Measurements from ENCODE around the gene FUT3. TPM values are rescaled to one million over a fixed set of nuclear protein-coding genes. Genes with fewer than 3 reads are reported as not detected.

FUT3 gene
- total RNA-seq, 1 donor from 2014 or later: 11.3 TPM

DNA sequence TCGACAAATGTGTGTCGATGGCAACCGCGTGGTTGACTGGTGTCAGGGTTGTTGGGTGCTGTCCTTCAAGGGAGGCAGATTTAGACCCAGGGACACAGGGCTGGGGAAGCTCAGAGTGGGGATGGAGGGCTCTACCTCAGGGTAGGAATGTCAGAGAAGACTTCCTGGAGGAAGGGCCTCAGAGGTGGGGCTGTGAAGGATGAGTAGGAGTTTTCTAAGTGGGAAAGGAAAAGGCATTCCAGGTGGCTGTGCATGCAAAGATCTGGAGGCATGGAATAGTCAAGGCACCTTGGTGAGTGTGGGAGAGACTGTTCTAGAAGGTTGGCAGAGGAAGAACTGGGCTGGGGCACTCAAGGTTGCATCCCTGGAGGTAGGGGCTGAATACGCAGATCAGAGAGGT, 44.3 kb downstream of the FUT3 start:
- ATAC-seq (no peak), DNase-seq (no peak)
- no peak overlapping the region for H3K4me3 ChIP-seq
- peaks cover 15% of the 10 kb centered on the region for H3K4me1 ChIP-seq
- no peak overlapping the region for H3K27ac ChIP-seq
- H3K36me3 ChIP-seq: no peaks in the 10 kb centered on the region
- peaks cover 33% of the 10 kb centered on the region for H3K27me3 ChIP-seq (ENCODE audit: low read depth)
- H3K9me3 ChIP-seq: no peaks in the 10 kb centered on the region
- intact Hi-C loops (cut with DNase I): no loop called here
- TF ChIP-seq, protein P1, sequence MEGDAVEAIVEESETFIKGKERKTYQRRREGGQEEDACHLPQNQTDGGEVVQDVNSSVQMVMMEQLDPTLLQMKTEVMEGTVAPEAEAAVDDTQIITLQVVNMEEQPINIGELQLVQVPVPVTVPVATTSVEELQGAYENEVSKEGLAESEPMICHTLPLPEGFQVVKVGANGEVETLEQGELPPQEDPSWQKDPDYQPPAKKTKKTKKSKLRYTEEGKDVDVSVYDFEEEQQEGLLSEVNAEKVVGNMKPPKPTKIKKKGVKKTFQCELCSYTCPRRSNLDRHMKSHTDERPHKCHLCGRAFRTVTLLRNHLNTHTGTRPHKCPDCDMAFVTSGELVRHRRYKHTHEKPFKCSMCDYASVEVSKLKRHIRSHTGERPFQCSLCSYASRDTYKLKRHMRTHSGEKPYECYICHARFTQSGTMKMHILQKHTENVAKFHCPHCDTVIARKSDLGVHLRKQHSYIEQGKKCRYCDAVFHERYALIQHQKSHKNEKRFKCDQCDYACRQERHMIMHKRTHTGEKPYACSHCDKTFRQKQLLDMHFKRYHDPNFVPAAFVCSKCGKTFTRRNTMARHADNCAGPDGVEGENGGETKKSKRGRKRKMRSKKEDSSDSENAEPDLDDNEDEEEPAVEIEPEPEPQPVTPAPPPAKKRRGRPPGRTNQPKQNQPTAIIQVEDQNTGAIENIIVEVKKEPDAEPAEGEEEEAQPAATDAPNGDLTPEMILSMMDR (IDR thresholded peaks at IDR 0.05): no peak

DNA sequence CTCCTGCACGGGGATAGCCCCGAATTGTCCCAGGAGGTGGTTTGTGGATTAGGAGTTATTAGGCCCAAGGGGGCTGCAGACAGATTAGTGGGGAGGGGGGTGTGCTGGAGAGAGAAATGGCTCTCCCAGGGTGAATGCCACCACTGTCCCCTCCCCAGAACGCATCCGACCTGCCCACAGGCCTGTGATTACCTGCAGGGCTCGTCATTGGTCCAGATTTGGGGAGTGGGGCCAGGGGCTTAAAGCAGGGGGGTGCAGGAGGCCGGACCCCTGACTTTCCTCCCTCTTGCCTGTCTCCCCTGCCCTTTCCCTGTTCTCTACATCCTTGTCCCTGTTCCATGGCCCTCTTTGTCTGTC, 45.1 kb downstream of the FUT3 start:
- H3K4me1 ChIP-seq: peaks cover 15% of the 10 kb centered on the region
- intact Hi-C loops (cut with DNase I): no loop called here
- DNase-seq (no peak), ATAC-seq (no peak)
- H3K36me3 ChIP-seq: no peaks in the 10 kb centered on the region
- no peak overlapping the region for H3K27ac ChIP-seq
- no peak overlapping the region for H3K4me3 ChIP-seq
- peaks cover 41% of the 10 kb centered on the region for H3K27me3 ChIP-seq (ENCODE audit: low read depth)
- TF ChIP-seq, protein P1 (IDR thresholded peaks at IDR 0.05): no peak
- no peaks in the 10 kb centered on the region for H3K9me3 ChIP-seq

DNA sequence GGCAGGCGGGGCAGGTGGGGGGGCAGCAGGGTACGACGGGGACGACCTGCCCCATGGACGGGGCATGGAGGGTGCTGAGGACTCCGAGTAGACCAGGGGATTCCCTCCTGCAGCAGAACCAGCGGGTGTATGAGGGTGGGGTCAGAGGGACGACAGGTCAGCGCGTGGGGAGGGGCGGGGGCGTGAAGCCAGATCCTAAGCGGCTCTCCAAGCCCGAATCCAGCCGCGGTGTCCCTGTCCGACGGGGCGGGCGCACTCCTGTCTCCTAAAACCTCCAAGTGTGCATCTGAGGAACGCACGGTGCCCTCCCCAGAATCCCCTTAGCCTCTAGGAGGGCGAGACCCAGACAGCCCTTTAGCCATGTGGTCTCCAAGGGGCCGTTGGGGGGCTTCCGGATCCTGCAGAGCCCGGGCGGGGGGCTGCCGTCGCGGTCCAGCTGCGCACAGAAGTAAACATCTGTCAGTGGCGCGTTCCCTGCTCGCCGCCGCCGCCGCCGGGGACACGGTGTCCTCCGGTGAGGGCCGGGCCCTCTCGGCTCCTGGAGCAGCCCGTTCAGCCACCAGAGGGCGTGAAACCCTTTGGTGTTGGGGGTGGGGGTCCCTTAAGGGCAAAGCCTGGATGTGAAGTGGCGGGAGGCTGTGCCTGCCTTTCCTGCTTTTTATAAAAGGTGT, 45.7 kb downstream of the FUT3 start:
- H3K36me3 ChIP-seq: no peaks in the 10 kb centered on the region
- ATAC-seq (peak; percentile 66 to 67), DNase-seq (peak; percentile 82)
- peak overlapping the region; percentile 42 for H3K4me3 ChIP-seq
- no peak overlapping the region for H3K27ac ChIP-seq
- H3K9me3 ChIP-seq: no peaks in the 10 kb centered on the region
- peaks cover 46% of the 10 kb centered on the region for H3K27me3 ChIP-seq (ENCODE audit: low read depth)
- TF ChIP-seq, protein P1 (IDR thresholded peaks at IDR 0.05): peak; percentile 67
- peaks cover 15% of the 10 kb centered on the region for H3K4me1 ChIP-seq
- intact Hi-C loops (cut with DNase I): no loop called here

DNA sequence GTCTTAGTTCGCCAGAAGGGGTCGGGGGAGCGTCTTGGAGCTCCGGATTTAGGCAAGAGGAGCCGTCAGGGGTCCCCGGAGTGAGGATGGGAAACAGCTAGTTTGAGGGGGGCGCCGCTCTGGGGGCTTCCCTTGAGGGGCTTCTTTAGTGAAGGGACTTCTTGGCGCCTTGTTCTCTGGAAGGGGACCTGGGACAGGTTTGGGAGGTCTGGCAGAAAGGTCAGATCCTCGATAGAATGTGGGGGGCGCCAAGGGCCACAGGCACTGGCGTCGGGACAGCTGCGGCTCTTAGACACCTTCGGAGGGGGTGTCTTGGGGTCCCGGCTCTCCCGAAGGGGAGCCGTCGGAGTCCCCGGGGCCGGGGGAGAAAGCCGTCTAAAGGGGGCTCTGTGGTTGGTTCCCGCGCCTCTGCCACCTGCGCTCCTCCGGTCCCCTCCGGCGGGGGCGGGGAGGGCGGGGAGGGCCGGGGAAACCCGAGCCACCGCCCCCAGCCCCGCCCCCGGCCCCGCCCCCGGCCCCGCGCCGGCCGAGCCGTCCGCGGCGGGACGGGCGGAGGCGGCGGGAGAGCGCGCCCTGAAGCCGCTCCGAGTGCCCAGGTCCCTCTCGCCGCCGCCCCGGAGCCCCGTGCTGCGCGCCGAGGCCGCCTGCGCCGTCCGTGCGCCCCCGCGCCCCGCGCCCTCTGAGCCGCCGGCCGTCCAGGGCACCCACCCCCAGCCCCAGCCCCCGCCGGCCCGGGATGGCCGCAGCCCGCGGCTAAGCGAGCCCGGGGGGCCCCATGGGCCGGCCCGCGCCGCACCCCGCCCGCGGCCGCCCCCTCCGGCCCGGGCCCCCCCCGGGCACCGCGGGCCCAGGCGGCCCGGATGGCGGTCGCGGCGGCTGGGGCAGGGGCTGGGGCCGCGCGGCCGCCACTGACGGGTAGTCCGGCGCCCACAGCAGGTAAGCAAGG, 46.5 kb downstream of the FUT3 start, which contains the start of gene NRTN:
Gene NRTN (plus strand): TSS at position 552 of the 946 bp plus-strand sequence. CDS start 19,099 bp downstream, outside the sequence.
- H3K9me3 ChIP-seq: no peaks in the 10 kb centered on the region
- H3K27me3 ChIP-seq (ENCODE audit: low read depth): peaks cover 54% of the 10 kb centered on the region
- peak; percentile 71 to 77 for ATAC-seq
- intact Hi-C loops (cut with DNase I): no loop called here
- H3K4me3 ChIP-seq: peak within 1 kb of the TSS; percentile 42
- H3K4me1 ChIP-seq: peaks cover 15% of the 10 kb centered on the region
- H3K36me3 ChIP-seq: no peaks in the 10 kb centered on the region
- TF ChIP-seq, protein P1 (IDR thresholded peaks at IDR 0.05): no peak
- no peak for DNase-seq
- H3K27ac ChIP-seq: no peak within 1 kb of the TSS

DNA sequence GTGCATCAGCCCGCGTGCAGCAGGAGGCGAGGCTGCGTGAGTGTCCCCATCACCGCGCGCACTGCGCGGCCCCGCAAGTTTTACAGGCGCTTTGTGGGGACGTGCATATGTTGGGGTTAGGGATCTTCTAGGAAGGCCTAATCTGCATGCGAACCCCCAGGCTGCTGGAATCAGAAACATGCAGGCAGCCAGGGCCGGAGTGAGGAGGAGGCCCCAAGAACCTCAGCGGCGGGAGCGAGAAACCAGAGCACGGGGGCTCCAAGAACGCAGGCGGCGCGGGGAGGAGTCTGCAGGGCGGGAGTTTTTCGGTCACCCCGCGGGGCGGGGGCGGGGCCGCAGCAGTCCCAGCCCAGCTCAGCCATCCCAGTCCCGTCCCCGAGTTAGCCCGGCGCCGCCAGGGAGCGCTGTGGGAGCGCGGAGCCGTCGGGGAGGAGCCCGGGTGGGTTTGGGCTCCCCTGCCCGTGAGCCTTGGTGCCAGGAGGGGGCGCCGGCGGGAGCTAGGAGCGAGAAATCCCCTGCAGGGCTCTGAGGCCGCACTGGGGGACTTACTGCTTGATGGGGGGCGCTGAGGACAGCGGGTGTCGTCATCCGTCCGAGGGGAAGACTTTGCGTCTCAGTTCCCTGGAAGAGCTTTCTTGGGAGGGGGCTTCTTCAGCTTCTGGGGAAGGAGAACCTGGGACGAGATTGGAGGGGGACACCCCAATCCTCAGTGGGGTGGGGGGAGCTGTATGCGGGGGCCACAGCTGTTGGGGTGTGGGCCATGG, 47.3 kb downstream of the FUT3 start:
- peak; percentile 95 to 96 for ATAC-seq
- peaks cover 60% of the 10 kb centered on the region for H3K27me3 ChIP-seq (ENCODE audit: low read depth)
- intact Hi-C loops (cut with DNase I): no loop called here

More for the DNA sequence above, 47.3 kb downstream of the FUT3 start:
- Histone ChIP-seq H3K9me3 (no peaks in the 10 kb centered on the region), H3K4me1 (peaks cover 15% of the 10 kb centered on the region), H3K27ac (no peak overlapping the region), H3K4me3 (peak overlapping the region; percentile 36), H3K36me3 (no peaks in the 10 kb centered on the region)
- TF ChIP-seq, protein P1 (IDR thresholded peaks at IDR 0.05): peak; percentile 95
- DNase-seq: peak; percentile 91

Measured in lower lobe of right lung (tissue), 2 donors.